Right atrium auricular region (tissue), 2 donors: Measurements from ENCODE around the gene RAPGEF2. TPM values are rescaled to one million over a fixed set of nuclear protein-coding genes. Genes with fewer than 3 reads are reported as not detected.
"Not testable (repeated sequence)": the region's sequence is repeated elsewhere in the genome, so short reads cannot be mapped to it uniquely, and the experiment has no call there.

Source experiments
- DNase-seq: peaks from one replicate; pipeline ENCODE4 v3.0.0-alpha.2; 2019; ENCODE audit warnings: low spot score
- H3K27ac ChIP-seq, 2 donors: fragments of 200-600 bp; sonication (generic); 1 replicate in 1 of 2; 2 replicates in 1 of 2; pipeline ENCODE4 v1.5.1; 2016 to 2019
- H3K27me3 ChIP-seq, 2 donors: fragments of 200-600 bp; sonication (generic); one replicate each; pipeline versions ENCODE4 v1.5.1 to v1.6.0; 2017 to 2019
- H3K36me3 ChIP-seq: fragments of 200-600 bp; sonication (generic); one replicate; pipeline ENCODE4 v1.5.1; 2016
- H3K4me1 ChIP-seq, 2 donors: fragments of 200-600 bp; sonication (generic); one replicate each; pipeline versions ENCODE4 v1.5.1 to v1.6.0; 2017 to 2019
- H3K4me3 ChIP-seq, 2 donors: fragments of 200-600 bp; sonication (generic); 1 replicate in 1 of 2; 2 replicates in 1 of 2; pipeline ENCODE4 v1.5.1; 2017 to 2019; ENCODE audit warnings: mild to moderate bottlenecking in 1 of 2, moderate library complexity in 1 of 2
- H3K9me3 ChIP-seq, 2 donors: fragments of 200-600 bp; sonication (generic); one replicate each; pipeline ENCODE4 v1.5.1; 2019
- CTCF ChIP-seq, 2 donors: fragments of 200-600 bp; sonication (generic); IDR thresholded peaks; one replicate each; pipeline ENCODE4 v1.5.1; 2019; ENCODE audit warnings: antibody characterized with exemption in 2 of 2
- total RNA-seq, 2 donors: library from RNA; depleted of rRNA; stranded (reverse); fragments of >200 nt; gene quantifications; one replicate each; pipeline ENCODE4 v1.1.0, GENCODE V29; 2016

The RAPGEF2 gene
- total RNA-seq, 2 donors from 2014 or later = 49.8 to 51.5 TPM

GRCh38 chr4:159315879-159316278 is 213.0 kb downstream of the RAPGEF2 start:
- Histone ChIP-seq H3K36me3 (peaks cover 23% of the 10 kb centered on the region), H3K4me1 (peaks cover 0 to 12% of the 10 kb centered on the region in 2 donors)
- peak in 1 of 2 donors; percentile 43 for TF ChIP-seq CTCF (IDR thresholded peaks at IDR 0.05)
- not testable (repeated sequence) for H3K4me3 ChIP-seq, H3K9me3 ChIP-seq, DNase-seq, H3K27ac ChIP-seq, H3K27me3 ChIP-seq

- H3K9me3 ChIP-seq = no peaks in the 10 kb centered on the region
- H3K27ac ChIP-seq = no peak overlapping the region
- no peak for DNase-seq
- H3K4me3 ChIP-seq = no peak overlapping the region
- peaks cover 24% of the 10 kb centered on the region for H3K36me3 ChIP-seq
- no peak for TF ChIP-seq CTCF (IDR thresholded peaks at IDR 0.05)
- H3K27me3 ChIP-seq = no peaks in the 10 kb centered on the region
- H3K4me1 ChIP-seq = no peaks in the 10 kb centered on the region
These were observed 214.3 kb downstream of the RAPGEF2 start for GRCh38 chr4:159317203-159317602.

- Histone ChIP-seq H3K27me3 (no peaks in the 10 kb centered on the region), H3K4me3 (no peak overlapping the region), H3K9me3 (no peaks in the 10 kb centered on the region), H3K4me1 (no peaks in the 10 kb centered on the region), H3K36me3 (peaks cover 42% of the 10 kb centered on the region), H3K27ac (no peak overlapping the region)
- TF ChIP-seq CTCF (IDR thresholded peaks at IDR 0.05) = no peak
- no peak for DNase-seq
These were observed 216.1 kb downstream of the RAPGEF2 start for GRCh38 chr4:159319027-159319426.

GRCh38 chr4:159326480-159326879 is 223.6 kb downstream of the RAPGEF2 start:
- no peak overlapping the region for H3K27ac ChIP-seq
- H3K4me3 ChIP-seq = no peak overlapping the region
- DNase-seq = no peak
- no peaks in the 10 kb centered on the region for H3K9me3 ChIP-seq
- H3K27me3 ChIP-seq = no peaks in the 10 kb centered on the region
- no peak for TF ChIP-seq CTCF (IDR thresholded peaks at IDR 0.05)
- no peaks in the 10 kb centered on the region for H3K4me1 ChIP-seq
- peaks cover 32% of the 10 kb centered on the region for H3K36me3 ChIP-seq

- no peak for TF ChIP-seq CTCF (IDR thresholded peaks at IDR 0.05)
- H3K4me1 ChIP-seq = no peaks in the 10 kb centered on the region
- no peak overlapping the region for H3K27ac ChIP-seq
- no peak overlapping the region for H3K4me3 ChIP-seq
- no peak for DNase-seq
- no peaks in the 10 kb centered on the region for H3K27me3 ChIP-seq
- no peaks in the 10 kb centered on the region for H3K9me3 ChIP-seq
- peaks cover 31% of the 10 kb centered on the region for H3K36me3 ChIP-seq
These were observed 225.9 kb downstream of the RAPGEF2 start for GRCh38 chr4:159328766-159329165.

- TF ChIP-seq CTCF (IDR thresholded peaks at IDR 0.05) = no peak
- H3K27ac ChIP-seq = peak overlapping the region in 1 of 2 donors; percentile 45
These were observed 231.6 kb downstream of the RAPGEF2 start for GRCh38 chr4:159334461-159334860.

More at GRCh38 chr4:159334461-159334860, 231.6 kb downstream of the RAPGEF2 start:
- Histone ChIP-seq H3K4me1 (peaks cover 0 to 7% of the 10 kb centered on the region in 2 donors), H3K36me3 (peaks cover 40% of the 10 kb centered on the region), H3K27me3 (no peaks in the 10 kb centered on the region), H3K4me3 (no peak overlapping the region), H3K9me3 (no peaks in the 10 kb centered on the region)
- DNase-seq = no peak
